ENCODE measurements around the gene GNB2. TPM values are rescaled to one million over a fixed set of nuclear protein-coding genes. Genes with fewer than 3 reads are reported as not detected.
A peak's percentile ranks its signal among the peaks of the same experiment; 100 is the strongest.

Gene GNB2
- total and polyA plus RNA-seq, 2 of the 13 experiments (the other 11 are each of a cell fraction or from before 2014, with no cell fraction given): 48.3 to 67.1 TPM

DNA sequence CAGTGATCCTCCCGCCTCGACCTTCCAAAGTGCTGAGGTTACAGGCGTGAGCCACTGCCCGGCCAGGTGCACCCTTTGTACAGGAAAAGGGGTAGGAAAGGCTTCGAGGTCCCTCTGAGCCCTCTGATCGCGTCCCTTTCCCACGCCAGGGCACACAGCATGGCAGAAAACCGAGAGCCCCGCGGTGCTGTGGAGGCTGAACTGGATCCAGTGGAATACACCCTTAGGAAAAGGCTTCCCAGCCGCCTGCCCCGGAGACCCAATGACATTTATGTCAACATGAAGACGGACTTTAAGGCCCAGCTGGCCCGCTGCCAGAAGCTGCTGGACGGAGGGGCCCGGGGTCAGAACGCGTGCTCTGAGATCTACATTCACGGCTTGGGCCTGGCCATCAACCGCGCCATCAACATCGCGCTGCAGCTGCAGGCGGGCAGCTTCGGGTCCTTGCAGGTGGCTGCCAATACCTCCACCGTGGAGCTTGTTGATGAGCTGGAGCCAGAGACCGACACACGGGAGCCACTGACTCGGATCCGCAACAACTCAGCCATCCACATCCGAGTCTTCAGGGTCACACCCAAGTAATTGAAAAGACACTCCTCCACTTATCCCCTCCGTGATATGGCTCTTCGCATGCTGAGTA, 33.3 kb downstream of the GNB2 start (continued):
- TF ChIP-seq WIZ (CRISPR knock-in tag; IDR thresholded peaks at IDR 0.05) (no peak), KLF6 (CRISPR knock-in tag; IDR thresholded peaks at IDR 0.05) (no peak), ZNF570 (CRISPR knock-in tag; IDR thresholded peaks at IDR 0.05; ENCODE audit: borderline replicate concordance) (no peak), NFIC (IDR thresholded peaks at IDR 0.05; ENCODE audit: low read length) (peak; percentile 65; the same call in 1 of the 2 replicates), THAP11 (CRISPR knock-in tag; IDR thresholded peaks at IDR 0.05) (peak; percentile 30; the same call in 1 of the 2 replicates), ZNF839 (CRISPR knock-in tag; IDR thresholded peaks at IDR 0.05; ENCODE audit: borderline replicate concordance) (no peak), PAF1 (CRISPR knock-in tag; IDR thresholded peaks at IDR 0.05) (no peak), KLF11 (CRISPR knock-in tag; IDR thresholded peaks at IDR 0.05) (no peak), NFE2 (CRISPR knock-in tag; IDR thresholded peaks at IDR 0.05) (no peak), PCBP1 (IDR thresholded peaks at IDR 0.05; ENCODE audit: borderline replicate concordance, low read depth, low read length) (no peak), ZNF292 (CRISPR knock-in tag; IDR thresholded peaks at IDR 0.05; ENCODE audit: borderline replicate concordance, low read depth) (no peak), NFATC3 (CRISPR knock-in tag; IDR thresholded peaks at IDR 0.05) (no peak), RBFOX2 (IDR thresholded peaks at IDR 0.05; ENCODE audit: low read depth, low read length) (0 out of 2 replicates have a peak, but pooled peaks have one; percentile 22), RXRA (CRISPR knock-in tag; IDR thresholded peaks at IDR 0.05) (peak; percentile 48; the same call in 1 of the 2 replicates), PHF8 (CRISPR knock-in tag; IDR thresholded peaks at IDR 0.05) (peak; percentile 16; the same call in 1 of the 2 replicates), ZNF557 (CRISPR knock-in tag; IDR thresholded peaks at IDR 0.05) (0 out of 2 replicates have a peak, but pooled peaks have one; percentile 37), ZNF564 (CRISPR knock-in tag; IDR thresholded peaks at IDR 0.05) (no peak), ZNF589 (CRISPR knock-in tag; conservative IDR thresholded peaks at IDR 0.05) (no peak)
- TF ChIP-seq, protein P1, sequence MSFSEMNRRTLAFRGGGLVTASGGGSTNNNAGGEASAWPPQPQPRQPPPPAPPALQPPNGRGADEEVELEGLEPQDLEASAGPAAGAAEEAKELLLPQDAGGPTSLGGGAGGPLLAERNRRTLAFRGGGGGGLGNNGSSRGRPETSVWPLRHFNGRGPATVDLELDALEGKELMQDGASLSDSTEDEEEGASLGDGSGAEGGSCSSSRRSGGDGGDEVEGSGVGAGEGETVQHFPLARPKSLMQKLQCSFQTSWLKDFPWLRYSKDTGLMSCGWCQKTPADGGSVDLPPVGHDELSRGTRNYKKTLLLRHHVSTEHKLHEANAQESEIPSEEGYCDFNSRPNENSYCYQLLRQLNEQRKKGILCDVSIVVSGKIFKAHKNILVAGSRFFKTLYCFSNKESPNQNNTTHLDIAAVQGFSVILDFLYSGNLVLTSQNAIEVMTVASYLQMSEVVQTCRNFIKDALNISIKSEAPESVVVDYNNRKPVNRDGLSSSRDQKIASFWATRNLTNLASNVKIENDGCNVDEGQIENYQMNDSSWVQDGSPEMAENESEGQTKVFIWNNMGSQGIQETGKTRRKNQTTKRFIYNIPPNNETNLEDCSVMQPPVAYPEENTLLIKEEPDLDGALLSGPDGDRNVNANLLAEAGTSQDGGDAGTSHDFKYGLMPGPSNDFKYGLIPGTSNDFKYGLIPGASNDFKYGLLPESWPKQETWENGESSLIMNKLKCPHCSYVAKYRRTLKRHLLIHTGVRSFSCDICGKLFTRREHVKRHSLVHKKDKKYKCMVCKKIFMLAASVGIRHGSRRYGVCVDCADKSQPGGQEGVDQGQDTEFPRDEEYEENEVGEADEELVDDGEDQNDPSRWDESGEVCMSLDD (CRISPR knock-in tag; IDR thresholded peaks at IDR 0.05; ENCODE audit: borderline replicate concordance): no peak
- TF ChIP-seq, protein P2, sequence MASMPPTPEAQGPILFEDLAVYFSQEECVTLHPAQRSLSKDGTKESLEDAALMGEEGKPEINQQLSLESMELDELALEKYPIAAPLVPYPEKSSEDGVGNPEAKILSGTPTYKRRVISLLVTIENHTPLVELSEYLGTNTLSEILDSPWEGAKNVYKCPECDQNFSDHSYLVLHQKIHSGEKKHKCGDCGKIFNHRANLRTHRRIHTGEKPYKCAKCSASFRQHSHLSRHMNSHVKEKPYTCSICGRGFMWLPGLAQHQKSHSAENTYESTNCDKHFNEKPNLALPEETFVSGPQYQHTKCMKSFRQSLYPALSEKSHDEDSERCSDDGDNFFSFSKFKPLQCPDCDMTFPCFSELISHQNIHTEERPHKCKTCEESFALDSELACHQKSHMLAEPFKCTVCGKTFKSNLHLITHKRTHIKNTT (CRISPR knock-in tag; IDR thresholded peaks at IDR 0.05): no peak
- TF ChIP-seq, protein P3, sequence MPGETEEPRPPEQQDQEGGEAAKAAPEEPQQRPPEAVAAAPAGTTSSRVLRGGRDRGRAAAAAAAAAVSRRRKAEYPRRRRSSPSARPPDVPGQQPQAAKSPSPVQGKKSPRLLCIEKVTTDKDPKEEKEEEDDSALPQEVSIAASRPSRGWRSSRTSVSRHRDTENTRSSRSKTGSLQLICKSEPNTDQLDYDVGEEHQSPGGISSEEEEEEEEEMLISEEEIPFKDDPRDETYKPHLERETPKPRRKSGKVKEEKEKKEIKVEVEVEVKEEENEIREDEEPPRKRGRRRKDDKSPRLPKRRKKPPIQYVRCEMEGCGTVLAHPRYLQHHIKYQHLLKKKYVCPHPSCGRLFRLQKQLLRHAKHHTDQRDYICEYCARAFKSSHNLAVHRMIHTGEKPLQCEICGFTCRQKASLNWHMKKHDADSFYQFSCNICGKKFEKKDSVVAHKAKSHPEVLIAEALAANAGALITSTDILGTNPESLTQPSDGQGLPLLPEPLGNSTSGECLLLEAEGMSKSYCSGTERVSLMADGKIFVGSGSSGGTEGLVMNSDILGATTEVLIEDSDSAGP (CRISPR knock-in tag; IDR thresholded peaks at IDR 0.05; ENCODE audit: borderline replicate concordance): no peak; the same call in 1 of the 2 replicates
- TF ChIP-seq, protein P4, sequence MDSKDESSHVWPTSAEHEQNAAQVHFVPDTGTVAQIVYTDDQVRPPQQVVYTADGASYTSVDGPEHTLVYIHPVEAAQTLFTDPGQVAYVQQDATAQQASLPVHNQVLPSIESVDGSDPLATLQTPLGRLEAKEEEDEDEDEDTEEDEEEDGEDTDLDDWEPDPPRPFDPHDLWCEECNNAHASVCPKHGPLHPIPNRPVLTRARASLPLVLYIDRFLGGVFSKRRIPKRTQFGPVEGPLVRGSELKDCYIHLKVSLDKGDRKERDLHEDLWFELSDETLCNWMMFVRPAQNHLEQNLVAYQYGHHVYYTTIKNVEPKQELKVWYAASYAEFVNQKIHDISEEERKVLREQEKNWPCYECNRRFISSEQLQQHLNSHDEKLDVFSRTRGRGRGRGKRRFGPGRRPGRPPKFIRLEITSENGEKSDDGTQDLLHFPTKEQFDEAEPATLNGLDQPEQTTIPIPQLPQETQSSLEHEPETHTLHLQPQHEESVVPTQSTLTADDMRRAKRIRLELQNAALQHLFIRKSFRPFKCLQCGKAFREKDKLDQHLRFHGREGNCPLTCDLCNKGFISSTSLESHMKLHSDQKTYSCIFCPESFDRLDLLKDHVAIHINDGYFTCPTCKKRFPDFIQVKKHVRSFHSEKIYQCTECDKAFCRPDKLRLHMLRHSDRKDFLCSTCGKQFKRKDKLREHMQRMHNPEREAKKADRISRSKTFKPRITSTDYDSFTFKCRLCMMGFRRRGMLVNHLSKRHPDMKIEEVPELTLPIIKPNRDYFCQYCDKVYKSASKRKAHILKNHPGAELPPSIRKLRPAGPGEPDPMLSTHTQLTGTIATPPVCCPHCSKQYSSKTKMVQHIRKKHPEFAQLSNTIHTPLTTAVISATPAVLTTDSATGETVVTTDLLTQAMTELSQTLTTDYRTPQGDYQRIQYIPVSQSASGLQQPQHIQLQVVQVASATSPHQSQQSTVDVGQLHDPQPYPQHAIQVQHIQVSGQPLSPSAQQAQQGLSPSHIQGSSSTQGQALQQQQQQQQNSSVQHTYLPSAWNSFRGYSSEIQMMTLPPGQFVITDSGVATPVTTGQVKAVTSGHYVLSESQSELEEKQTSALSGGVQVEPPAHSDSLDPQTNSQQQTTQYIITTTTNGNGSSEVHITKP (CRISPR knock-in tag; IDR thresholded peaks at IDR 0.05; ENCODE audit: low read depth): no peak
